ENCODE results near the gene VTA1. TPM values are rescaled to one million over a fixed set of nuclear protein-coding genes. Genes with fewer than 3 reads are reported as not detected.

The VTA1 gene
- polyA plus RNA-seq, 1 donor from 2014 or later, result 126 TPM

Other genes with a start within 250 kb of the VTA1 start
- gene GJE1, start 14.3 kb upstream of the VTA1 start, polyA plus RNA-seq, result not detected in 2 replicates
- gene NMBR, start 141 bp upstream of the VTA1 start, polyA plus RNA-seq, result not detected in 2 replicates
- gene ADGRG6, start 154.7 kb downstream of the VTA1 start, polyA plus RNA-seq, result 0.37 and 0.66 TPM in 2 replicates